Measurements from ENCODE around the gene MDN1. TPM values are rescaled to one million over a fixed set of nuclear protein-coding genes. Genes with fewer than 3 reads are reported as not detected.

Gene MDN1
- total and polyA plus RNA-seq, 2 of the 8 experiments (the other 6 are each of a cell fraction or from before 2014, with no cell fraction given): 53.5 to 179 TPM

DNA sequence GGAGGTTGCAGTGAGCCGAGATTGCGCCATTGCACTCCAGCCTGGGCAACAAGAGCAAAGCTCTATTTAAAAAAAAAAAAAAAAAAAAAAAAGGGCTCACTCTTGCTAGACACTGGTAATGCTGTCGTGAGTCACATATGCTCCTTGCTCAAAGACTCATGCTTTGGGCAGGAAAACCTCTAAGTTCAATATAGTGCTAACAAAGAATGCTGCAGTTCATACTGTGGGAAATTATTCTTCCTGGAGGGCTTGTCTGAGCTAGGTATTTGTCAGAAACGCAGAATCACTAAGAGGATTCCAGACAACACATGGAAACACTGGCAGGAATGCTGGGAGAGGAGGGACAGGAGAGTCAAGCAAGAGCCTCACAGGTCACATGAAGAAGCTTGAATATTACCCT is 178.8 kb downstream of the MDN1 start (continued):
- TF ChIP-seq, protein P1, sequence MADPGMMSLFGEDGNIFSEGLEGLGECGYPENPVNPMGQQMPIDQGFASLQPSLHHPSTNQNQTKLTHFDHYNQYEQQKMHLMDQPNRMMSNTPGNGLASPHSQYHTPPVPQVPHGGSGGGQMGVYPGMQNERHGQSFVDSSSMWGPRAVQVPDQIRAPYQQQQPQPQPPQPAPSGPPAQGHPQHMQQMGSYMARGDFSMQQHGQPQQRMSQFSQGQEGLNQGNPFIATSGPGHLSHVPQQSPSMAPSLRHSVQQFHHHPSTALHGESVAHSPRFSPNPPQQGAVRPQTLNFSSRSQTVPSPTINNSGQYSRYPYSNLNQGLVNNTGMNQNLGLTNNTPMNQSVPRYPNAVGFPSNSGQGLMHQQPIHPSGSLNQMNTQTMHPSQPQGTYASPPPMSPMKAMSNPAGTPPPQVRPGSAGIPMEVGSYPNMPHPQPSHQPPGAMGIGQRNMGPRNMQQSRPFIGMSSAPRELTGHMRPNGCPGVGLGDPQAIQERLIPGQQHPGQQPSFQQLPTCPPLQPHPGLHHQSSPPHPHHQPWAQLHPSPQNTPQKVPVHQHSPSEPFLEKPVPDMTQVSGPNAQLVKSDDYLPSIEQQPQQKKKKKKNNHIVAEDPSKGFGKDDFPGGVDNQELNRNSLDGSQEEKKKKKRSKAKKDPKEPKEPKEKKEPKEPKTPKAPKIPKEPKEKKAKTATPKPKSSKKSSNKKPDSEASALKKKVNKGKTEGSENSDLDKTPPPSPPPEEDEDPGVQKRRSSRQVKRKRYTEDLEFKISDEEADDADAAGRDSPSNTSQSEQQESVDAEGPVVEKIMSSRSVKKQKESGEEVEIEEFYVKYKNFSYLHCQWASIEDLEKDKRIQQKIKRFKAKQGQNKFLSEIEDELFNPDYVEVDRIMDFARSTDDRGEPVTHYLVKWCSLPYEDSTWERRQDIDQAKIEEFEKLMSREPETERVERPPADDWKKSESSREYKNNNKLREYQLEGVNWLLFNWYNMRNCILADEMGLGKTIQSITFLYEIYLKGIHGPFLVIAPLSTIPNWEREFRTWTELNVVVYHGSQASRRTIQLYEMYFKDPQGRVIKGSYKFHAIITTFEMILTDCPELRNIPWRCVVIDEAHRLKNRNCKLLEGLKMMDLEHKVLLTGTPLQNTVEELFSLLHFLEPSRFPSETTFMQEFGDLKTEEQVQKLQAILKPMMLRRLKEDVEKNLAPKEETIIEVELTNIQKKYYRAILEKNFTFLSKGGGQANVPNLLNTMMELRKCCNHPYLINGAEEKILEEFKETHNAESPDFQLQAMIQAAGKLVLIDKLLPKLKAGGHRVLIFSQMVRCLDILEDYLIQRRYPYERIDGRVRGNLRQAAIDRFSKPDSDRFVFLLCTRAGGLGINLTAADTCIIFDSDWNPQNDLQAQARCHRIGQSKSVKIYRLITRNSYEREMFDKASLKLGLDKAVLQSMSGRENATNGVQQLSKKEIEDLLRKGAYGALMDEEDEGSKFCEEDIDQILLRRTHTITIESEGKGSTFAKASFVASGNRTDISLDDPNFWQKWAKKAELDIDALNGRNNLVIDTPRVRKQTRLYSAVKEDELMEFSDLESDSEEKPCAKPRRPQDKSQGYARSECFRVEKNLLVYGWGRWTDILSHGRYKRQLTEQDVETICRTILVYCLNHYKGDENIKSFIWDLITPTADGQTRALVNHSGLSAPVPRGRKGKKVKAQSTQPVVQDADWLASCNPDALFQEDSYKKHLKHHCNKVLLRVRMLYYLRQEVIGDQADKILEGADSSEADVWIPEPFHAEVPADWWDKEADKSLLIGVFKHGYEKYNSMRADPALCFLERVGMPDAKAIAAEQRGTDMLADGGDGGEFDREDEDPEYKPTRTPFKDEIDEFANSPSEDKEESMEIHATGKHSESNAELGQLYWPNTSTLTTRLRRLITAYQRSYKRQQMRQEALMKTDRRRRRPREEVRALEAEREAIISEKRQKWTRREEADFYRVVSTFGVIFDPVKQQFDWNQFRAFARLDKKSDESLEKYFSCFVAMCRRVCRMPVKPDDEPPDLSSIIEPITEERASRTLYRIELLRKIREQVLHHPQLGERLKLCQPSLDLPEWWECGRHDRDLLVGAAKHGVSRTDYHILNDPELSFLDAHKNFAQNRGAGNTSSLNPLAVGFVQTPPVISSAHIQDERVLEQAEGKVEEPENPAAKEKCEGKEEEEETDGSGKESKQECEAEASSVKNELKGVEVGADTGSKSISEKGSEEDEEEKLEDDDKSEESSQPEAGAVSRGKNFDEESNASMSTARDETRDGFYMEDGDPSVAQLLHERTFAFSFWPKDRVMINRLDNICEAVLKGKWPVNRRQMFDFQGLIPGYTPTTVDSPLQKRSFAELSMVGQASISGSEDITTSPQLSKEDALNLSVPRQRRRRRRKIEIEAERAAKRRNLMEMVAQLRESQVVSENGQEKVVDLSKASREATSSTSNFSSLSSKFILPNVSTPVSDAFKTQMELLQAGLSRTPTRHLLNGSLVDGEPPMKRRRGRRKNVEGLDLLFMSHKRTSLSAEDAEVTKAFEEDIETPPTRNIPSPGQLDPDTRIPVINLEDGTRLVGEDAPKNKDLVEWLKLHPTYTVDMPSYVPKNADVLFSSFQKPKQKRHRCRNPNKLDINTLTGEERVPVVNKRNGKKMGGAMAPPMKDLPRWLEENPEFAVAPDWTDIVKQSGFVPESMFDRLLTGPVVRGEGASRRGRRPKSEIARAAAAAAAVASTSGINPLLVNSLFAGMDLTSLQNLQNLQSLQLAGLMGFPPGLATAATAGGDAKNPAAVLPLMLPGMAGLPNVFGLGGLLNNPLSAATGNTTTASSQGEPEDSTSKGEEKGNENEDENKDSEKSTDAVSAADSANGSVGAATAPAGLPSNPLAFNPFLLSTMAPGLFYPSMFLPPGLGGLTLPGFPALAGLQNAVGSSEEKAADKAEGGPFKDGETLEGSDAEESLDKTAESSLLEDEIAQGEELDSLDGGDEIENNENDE (IDR thresholded peaks at IDR 0.05; ENCODE audit: insufficient replicate concordance, low read length): no peak
- no peak for TF ChIP-seq YY1 (IDR thresholded peaks at IDR 0.05; ENCODE audit: low read depth, low read length)
